Measurements from ENCODE around the gene RHOD.

DNA sequence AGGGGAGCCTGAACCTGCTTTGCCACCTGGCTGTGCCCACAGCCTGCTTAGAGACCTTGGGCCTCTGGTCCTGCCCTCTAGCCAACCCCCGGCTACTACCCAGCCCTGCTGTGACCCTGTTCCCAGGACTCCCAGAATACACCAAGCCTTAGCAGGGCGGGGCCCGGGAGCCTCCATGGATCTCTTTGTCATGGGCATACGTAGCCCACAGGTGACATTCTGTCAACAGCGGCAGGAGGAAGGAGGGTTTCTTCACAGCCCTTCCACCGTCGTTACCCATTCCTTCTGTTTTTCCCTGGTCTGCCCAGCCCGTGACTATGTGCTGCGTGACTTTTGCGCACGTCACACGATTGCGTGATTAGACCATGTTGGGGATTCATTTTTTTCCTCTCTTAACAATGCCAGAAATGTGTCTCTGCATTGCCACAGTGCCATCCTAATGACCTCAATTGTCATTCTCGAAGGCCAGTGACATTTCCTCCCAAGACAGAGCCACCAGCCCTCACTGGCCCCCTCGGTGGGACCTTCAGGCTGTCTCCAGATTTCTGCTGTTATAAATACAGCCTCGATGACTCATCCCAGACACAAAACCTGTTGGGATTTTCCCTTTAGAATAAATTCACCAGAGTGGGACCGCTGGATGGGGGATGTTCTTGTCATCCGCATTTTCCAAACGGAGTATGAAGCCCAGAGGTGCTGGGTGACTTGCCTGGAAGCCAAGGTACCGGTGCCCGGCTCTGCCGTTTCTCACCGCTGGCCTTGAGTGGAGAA is 24.7 kb upstream of the RHOD start:
- TF ChIP-seq, protein P1, sequence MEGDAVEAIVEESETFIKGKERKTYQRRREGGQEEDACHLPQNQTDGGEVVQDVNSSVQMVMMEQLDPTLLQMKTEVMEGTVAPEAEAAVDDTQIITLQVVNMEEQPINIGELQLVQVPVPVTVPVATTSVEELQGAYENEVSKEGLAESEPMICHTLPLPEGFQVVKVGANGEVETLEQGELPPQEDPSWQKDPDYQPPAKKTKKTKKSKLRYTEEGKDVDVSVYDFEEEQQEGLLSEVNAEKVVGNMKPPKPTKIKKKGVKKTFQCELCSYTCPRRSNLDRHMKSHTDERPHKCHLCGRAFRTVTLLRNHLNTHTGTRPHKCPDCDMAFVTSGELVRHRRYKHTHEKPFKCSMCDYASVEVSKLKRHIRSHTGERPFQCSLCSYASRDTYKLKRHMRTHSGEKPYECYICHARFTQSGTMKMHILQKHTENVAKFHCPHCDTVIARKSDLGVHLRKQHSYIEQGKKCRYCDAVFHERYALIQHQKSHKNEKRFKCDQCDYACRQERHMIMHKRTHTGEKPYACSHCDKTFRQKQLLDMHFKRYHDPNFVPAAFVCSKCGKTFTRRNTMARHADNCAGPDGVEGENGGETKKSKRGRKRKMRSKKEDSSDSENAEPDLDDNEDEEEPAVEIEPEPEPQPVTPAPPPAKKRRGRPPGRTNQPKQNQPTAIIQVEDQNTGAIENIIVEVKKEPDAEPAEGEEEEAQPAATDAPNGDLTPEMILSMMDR (IDR thresholded peaks at IDR 0.05): no peak
- no peak for TF ChIP-seq POLR2A (IDR thresholded peaks at IDR 0.05)
